Measurements from ENCODE around the gene SERPINA6. TPM values are rescaled to one million over a fixed set of nuclear protein-coding genes. Genes with fewer than 3 reads are reported as not detected.
A peak's percentile ranks its signal among the peaks of the same experiment; 100 is the strongest.
"Not testable (repeated sequence)": the region's sequence is repeated elsewhere in the genome, so short reads cannot be mapped to it uniquely, and the experiment has no call there.

The SERPINA6 gene, protein sequence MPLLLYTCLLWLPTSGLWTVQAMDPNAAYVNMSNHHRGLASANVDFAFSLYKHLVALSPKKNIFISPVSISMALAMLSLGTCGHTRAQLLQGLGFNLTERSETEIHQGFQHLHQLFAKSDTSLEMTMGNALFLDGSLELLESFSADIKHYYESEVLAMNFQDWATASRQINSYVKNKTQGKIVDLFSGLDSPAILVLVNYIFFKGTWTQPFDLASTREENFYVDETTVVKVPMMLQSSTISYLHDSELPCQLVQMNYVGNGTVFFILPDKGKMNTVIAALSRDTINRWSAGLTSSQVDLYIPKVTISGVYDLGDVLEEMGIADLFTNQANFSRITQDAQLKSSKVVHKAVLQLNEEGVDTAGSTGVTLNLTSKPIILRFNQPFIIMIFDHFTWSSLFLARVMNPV
- total RNA-seq = not detected in 2 replicates
- not detected for polyA plus RNA-seq (2012)

DNA sequence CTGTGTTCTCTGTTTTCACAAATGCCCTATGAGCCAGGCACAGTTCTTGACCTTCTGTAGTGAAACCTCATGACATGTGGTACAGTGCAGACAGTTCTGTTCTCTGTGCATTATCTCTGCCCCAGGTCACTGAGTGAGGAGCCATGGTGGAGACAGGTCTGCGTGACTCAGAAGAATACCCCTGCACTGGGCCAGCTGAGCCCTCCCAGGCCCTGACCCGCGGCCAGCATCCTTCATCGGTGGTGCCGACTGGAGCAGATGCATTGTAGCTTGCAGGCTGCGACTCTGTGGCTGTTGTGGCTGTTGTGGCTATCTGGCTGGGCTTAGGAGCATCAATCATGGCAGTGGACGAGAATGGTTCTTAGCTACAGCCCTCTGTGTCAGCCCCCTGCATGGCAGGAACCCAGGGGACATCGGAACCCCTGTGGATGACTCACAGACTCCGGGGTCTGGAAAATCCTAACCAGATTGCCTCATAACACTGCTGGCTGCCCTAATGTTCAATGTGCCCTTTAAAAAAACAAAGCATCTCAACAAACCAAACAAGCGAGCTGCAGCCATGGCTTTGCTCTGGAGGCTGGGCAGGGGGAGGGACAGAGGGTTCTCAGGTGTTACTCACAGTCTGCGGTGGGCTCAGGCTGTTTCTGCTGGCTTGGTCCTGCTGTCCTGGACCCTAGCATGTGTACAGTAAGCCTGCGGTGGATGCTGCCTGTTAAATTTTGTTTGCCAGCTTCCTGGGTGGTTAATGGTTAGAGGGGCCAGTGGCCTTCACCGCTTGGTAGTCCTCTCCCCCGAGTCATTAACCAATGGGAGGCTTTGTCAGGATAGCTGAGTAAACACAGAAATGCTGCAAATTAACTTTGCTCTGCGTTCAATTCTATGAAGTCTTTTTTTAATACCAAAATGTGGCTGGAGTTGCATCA is at the start of gene SERPINA6:
Gene SERPINA6 (minus strand): TSS at position 689 of the 923 bp plus-strand sequence. CDS start 8,688 bp downstream, outside the sequence.
- peak; percentile 22 for DNase-seq (ENCODE audit: low read depth)

DNA sequence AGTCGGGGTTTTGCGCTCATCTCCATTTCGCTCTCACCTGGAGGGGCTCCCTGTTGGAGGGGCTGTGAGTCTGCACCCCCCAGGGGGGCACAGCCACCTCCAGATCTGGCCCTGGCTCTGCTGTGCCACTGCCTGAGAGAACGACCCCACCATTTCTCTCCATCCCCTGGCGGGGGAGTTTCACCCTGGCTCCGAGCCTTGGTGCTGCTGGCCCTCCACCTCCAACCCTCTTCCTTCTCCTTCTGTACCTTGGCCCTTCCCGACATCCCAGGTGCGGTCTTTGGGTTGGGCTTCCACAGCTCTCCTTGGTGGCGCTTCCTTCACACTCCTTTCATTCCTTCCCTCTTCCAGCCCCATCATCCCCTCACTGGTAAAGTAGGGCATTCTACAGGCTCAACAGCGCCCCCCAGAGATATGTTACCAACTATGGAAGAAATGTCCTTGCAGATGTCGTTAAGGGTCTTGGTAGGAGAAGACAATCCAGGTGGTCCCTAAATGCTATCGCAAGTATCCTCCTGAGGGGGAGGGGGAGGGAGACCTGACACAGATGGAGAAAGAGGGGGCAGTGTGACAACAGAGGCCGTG is 49.0 kb upstream of the SERPINA6 start:
- no peak for DNase-seq (ENCODE audit: low read depth)

DNA sequence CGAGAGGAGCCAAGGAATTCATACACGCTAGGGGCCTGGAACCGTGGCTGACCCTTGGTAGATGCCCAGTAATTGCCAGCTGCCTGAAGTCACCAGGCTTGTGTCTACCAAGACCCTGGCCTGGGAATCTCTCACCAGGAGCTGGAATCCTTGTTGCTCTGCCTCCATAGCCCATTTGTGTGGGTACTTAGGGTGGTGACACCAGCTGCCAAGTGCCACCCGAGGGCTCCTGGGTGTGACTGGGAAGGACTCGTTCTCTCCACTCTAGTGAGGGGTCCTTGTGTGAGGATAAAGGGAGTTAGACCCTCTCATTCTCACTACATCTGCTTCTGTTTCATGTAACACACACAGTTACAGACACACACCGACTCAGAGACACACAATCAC is 47.4 kb upstream of the SERPINA6 start:
- DNase-seq (ENCODE audit: low read depth) = no peak

DNA sequence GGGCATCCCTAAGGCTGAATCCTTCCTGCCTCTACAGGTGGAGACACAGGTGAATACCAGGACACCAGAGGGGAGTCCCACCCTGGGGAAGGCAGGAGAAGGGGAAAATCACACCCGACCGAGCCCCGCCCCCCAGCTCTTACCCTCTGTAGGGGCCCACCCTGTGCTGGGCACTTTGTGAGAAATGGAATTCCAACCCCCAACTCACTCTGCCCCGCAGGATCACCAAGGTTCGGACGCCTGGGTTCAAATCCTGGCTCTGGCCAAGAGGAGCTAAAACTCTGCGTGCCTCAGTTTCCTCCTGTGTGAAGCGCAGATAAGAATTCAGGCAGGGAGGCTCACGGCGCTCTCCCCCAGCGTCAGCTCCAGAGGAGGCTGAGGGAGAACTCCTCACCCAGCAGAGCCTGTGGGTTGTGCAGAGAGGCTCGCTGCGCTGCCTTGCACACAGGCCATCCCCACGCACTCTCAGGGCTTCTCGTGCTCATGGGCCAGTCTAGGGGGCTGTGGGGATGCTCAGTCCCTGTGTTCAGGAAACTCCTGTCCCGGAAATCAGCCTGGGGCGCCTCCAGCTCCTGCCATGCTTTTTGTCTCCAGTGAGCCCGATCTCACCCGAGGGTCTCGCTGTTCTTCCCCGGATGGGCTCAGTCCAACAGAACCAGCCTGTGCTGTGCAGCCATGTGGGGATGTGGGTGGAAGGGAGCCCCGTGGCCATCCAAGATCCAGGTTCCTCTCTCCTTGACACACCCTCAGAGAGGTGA is 46.8 kb upstream of the SERPINA6 start:
- not testable (repeated sequence) for DNase-seq (ENCODE audit: low read depth)

DNA sequence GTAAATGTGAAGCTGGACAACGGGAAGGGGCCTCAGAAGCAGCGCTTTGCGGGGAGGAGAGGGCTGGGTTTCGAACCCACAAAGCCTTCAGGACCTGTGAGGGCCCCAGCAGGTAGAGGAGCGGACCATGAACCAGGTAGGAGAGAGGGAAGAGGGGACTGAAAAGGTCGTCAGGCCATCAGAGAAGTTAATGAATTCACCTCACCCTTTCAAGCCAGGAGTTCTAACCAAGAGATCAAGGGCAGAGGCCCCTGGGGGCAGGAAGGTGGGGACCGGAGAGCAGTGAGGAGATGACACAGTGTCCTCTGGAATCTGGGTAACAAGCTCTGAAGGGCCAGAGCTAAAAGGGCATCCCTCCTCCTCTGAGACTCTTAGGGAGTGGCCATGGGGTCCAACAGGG is 45.8 kb upstream of the SERPINA6 start:
- DNase-seq (ENCODE audit: low read depth) = no peak

DNA sequence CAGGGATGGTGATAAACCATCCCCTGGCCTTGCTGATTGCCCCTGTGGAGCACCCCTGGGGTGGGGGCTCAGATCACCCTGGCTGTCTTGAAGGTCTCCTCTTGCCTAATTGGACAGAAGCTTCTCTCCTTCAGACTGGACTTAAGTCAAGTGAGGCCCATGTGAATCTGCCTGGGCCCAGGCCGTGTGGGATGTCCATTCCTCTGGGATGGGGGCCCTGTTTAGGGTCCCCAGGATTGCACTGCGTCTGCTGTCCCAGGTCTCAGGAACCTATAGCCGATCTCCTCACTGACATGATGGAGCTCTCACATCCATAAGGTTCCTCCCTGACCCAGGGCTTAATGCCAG is 45.1 kb upstream of the SERPINA6 start:
- no peak for DNase-seq (ENCODE audit: low read depth)

DNA sequence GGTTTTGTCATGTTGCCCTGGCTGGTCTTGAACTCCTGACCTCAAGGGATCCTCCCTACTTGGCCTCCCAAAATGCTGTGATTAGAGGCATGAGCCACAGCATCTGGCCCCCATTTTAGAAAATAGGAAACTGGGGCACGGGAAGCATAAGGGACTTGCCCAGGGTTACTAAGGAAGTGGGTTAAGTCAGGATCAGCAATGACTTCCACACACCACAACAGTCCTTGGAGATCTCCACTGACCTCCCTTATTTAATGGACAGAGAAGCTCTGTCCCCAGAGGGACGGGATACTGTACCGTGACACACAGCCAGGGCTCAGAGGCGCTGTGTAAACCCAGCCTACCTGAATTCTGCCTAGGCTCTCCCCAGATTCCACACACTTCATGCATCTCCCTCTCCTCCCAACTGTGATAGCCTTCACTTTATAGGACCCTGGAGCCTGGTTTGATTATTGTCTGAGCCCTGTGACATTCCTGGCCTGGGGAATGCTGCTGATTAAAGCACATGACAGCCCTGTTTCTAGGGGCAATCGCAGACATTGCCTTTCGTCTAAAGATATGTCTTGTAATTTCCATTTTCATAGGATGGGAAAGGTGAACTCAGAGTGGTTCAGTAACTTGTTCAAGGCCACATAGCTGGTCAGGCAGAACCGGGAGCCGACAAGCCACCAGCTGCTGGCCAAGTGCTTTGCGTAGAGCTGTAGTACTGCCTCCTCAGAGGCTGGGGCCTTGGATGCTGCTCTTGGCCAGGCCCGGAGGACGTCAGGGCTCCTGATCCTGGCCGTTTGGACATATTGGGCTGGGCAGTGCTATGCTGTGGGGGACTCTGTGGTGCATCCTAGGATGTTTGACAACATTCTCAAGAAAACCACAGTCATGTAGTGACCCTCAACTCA is 44.5 kb upstream of the SERPINA6 start:
- DNase-seq (ENCODE audit: low read depth) = no peak

DNA sequence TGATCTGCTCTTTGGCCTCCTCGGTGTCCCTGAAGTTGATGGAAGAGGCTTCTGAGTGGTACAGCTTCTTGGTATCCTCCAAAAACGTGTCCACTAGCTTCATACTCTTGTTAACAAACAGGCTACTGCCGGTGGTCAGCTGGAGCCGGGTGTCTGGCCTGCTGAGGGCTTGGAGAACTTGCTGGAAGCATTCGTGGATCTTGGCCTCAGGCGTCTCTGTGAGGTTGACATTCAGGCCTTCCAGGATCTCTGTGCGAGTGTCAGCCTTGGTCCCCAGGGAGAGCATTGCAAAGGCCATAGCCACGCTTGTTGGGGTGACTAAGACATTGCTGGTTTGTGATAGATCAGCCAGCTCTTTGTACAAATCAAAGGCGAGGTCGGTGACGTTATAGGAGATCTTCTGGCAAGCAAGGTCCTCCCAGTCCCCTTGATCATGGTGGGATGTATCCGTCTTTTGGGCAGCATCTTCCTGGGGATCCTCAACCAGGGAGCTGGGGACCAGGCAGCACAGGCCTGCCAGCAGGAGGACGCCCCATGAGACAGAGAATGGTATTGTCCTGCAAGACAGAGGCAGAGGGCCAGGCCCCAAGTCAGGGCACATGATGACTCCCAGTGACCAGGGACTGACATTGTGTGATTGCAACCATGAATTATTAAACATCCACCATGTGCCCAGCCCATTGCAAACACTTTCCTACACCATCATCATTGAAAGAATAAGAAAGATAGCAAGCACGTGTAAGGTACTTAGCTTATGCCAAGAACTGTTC is 43.2 kb upstream of the SERPINA6 start, which contains the start of gene SERPINA2:
Gene SERPINA2 (minus strand): TSS at position 553 of the 770 bp plus-strand sequence.
- DNase-seq (ENCODE audit: low read depth) = no peak

DNA sequence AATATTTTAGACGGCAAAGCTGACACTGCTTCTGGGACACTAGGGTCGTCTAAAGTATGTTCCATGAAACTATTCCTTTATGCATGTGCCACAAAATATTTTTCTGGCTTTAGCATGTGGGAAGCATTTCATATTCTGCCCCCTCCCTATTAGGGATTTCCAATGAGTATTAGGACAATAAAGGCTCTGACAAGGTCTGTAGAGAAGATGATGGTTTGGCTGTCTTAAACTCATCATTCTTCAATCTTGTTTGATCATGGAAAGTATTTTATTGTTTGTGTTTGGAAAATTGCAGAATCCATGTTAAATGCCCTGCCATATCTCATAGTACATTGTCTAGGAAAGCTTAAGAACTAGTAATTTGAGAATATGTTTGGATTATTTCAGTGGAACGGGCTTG is 42.5 kb upstream of the SERPINA6 start:
- no peak for DNase-seq (ENCODE audit: low read depth)

DNA sequence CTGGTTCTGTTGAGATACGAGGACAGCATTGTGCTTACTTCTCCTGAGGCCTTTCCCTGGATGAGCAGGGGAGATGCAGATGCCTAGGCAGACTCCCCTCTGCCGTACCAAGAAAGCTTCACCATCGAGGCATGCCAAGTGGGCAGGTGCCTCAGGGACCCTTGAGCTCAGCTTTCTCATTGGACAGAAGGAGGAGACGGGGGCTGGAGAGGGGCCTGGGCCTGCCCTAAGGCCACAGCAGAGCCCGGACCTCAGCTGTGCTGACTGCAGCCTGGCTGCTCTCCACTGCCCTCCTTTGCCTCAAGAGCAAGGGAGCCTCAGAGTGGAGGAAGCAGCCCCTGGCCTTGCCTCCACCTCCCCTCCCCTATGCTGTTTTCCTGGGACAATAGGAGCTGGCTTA is 41.8 kb upstream of the SERPINA6 start:
- no peak for DNase-seq (ENCODE audit: low read depth)

DNA sequence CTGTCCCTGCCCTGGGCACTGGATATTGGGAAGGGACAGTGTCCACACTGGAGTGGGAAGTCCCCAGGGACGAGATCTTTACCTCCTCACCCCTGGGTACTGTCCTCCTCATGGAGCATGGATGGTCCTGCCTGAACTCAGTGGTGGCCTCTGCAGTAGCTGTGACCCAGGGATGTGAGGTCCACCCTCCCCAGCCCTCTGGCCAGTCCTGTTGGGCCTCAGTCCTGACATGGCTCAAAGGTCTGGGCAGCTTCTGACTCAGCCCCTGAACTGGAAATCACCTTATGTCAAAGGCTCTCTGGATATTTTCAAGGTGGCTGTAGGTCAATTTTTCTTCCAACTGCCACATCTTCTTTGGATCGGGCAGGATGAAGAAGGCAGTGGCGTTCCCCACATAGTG is 40.9 kb upstream of the SERPINA6 start:
- DNase-seq (ENCODE audit: low read depth) = no peak

DNA sequence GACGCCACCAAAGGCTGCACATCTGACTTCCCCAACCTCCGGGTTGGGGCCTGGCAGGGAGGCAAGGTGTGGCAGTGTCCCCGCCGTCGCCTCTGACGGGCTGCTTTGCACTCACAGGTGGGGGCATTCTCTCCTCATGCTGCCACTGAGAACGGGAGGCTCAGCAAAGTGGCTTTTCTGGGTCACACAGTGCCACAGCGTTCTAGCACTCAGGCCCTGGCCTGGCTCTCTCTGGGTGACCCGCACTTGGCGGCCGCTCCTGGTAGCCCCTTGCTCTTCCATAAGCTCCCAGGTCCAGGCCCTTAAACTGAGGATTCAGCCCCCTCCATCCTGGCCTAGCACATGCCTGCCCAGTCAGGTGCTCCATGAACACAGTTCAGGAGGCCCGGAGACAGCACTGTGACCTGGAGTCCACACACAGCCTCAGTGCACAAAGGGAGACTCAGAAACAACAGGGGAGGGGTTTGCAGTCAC is 40.1 kb upstream of the SERPINA6 start:
- no peak for DNase-seq (ENCODE audit: low read depth)

DNA sequence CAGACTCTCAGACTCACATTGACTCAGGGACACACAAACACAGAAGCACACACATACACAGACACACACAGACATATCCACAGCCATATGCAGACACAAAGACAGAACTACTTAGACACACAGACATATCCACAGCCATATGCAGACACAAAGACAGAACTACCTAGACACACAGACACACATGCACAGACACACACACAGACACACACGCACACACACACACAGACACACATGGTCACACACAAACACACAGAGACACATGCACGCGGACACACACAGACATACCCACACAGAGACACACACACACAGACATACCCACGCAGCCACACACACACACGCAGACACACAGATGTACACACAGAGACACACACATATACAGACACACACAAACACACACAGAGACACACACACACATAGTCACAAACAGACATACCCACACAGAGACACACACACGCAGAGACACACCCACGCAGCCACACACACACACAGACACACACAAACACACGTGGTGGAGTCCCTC is 39.5 kb upstream of the SERPINA6 start:
- no peak for DNase-seq (ENCODE audit: low read depth)

DNA sequence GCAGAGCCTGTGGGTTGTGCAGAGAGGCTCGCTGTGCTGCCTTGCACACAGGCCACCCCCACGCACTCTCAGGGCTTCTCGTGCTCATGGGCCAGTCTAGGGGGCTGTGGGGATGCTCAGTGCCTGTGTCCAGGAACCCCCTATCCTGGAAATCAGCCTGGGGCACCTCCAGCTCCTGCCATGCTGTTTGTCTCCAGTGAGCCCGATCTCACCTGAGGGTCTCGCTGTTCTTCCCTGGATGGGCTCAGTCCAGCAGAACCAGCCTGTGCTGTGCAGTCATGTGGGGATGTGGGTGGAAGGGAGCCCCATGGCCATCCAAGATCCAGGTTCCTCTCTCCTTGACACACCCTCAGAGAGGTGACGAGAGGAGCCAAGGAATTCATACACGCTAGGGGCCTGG is 38.5 kb upstream of the SERPINA6 start:
- no peak for DNase-seq (ENCODE audit: low read depth)

DNA sequence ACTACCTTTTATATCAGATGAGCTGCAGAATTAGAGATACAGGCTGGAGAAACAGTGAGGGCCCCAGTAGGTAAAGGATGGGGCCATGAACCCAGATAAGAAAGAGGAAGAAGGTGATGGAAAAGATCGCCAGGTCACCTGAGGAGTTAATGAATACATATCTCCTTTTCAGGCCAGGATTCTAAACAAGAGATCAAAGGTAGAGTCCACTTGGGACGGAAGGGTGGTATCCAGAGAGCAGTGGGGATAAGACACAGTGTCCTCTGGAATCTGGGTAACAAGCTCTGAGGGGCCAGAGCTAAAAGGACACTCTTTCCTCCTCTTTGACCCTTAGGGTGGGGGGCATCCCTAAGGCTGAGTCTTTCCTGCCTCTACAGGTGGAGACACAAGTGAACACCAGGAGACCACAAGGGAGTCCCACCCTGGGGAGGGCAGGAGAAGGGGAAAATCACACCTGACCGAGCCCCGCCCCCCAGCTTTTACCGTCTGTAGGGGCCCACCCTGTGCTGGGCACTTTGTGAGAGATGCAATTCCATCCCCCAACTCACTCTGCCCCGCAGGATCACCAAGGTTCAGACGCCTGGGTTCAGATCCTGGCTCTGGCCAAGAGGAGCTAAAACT is 37.9 kb upstream of the SERPINA6 start:
- DNase-seq (ENCODE audit: low read depth) = no peak

DNA sequence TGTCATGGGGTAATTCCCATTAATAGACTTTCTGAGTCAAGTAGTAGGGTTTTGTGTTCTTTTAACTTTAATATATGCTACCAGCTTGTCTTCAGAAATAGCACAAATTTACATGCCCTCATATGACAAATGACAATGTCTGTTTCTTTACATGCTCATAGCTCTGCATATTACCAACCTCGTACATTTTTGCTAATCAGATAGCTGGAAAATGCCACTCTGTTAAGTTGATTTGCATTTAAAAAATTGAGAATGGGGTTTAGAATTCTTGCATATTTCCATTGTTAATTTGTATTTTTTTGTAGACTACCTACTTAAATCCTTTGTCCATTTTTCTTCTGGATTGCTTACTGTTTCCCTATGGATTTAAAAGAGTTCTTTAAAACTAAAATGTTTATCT is 34.0 kb upstream of the SERPINA6 start:
- no peak for DNase-seq (ENCODE audit: low read depth)

DNA sequence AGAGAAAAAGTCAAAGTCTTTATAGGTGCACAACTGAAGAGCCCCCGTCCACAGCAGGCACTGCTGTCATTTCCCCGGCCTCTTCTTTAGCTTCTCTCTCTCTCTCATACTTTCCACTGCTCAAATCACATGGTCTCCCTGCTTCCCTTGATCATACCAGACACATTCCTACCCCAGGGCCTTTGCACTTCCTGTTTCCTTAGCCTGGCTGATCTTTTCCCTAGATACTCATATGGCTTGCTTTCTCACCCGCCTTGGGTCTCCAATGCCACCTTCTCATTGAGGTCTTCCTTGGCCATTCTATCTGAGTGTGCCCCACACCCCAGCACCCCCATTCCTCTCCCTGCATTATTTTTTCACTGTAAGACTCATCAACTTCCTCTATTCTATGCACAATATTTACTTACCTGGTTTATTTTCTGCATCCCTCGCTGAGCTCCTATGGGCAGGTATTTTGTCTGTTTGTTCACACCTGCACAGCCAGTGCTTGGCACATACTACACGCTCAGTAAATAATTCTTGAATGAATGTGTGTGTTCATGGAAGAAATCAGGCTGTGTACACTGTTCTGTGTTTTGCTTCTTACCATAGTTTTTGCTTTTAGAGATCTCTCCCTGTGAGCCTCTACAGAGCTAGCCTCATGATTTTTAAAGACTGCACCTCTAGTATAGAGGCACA is 33.4 kb upstream of the SERPINA6 start:
- no peak for DNase-seq (ENCODE audit: low read depth)
